Lower leg skin (tissue), 4 donors: ENCODE data around the gene TIRAP. TPM values are rescaled to one million over a fixed set of nuclear protein-coding genes. Genes with fewer than 3 reads are reported as not detected.

Experiments used
- DNase-seq, 2 donors: peaks; one replicate each; pipeline ENCODE4 v3.0.0-alpha.2; 2019; ENCODE audit warnings: low spot score in 2 of 2
- H3K4me3 ChIP-seq: fragments of 200-600 bp; sonication (generic); 2 replicates; pipeline ENCODE4 v1.5.1; 2017; ENCODE audit warnings: mild to moderate bottlenecking, low read depth; ENCODE audit not compliant: poor library complexity, severe bottlenecking
- CTCF ChIP-seq, 3 donors: fragments of 450-650 bp; IDR thresholded peaks; one replicate each; pipeline ENCODE4 v1.5.1; 2016; ENCODE audit warnings: antibody characterized with exemption in 3 of 3, mild to moderate bottlenecking in 3 of 3, moderate library complexity in 2 of 3
- POLR2A ChIP-seq, 2 donors: fragments of 450-650 bp; IDR thresholded peaks; one replicate each; pipeline ENCODE4 v1.6.1; 2016 to 2017; ENCODE audit warnings: antibody characterized with exemption in 2 of 2, mild to moderate bottlenecking in 1 of 2, moderate library complexity in 1 of 2
- WGBS, 2 donors: methylation state at CpG; one replicate each; pipeline ENCODE4 v1.1.5; 2018; 5-methylcytosine and 5-hydroxymethylcytosine counted together
- intact Hi-C: fragments of 100-400 bp; cut with DNase I; formaldehyde crosslinking; loops from one replicate; pipeline ENCODE4 v1.15.0; 2023; ENCODE audit warnings: low total_unique reads
- total RNA-seq, 4 donors: library from RNA; depleted of rRNA; stranded (reverse); fragments of >200 nt; gene quantifications; one replicate each; pipeline ENCODE4 v1.1.0, GENCODE V29; 2016

Gene TIRAP
- total RNA-seq, 4 donors from 2014 or later, result 13.2 to 16.8 (median 15.3) TPM

- no peak for TF ChIP-seq POLR2A (IDR thresholded peaks at IDR 0.05)
- no peak for TF ChIP-seq CTCF (IDR thresholded peaks at IDR 0.05)
- 12 to 15% methylated on average over 14 of the region's 14 CpGs for WGBS, 2 donors
These were observed 35.1 kb downstream of the TIRAP start for GRCh38 chr11:126317756-126318573.

DNA sequence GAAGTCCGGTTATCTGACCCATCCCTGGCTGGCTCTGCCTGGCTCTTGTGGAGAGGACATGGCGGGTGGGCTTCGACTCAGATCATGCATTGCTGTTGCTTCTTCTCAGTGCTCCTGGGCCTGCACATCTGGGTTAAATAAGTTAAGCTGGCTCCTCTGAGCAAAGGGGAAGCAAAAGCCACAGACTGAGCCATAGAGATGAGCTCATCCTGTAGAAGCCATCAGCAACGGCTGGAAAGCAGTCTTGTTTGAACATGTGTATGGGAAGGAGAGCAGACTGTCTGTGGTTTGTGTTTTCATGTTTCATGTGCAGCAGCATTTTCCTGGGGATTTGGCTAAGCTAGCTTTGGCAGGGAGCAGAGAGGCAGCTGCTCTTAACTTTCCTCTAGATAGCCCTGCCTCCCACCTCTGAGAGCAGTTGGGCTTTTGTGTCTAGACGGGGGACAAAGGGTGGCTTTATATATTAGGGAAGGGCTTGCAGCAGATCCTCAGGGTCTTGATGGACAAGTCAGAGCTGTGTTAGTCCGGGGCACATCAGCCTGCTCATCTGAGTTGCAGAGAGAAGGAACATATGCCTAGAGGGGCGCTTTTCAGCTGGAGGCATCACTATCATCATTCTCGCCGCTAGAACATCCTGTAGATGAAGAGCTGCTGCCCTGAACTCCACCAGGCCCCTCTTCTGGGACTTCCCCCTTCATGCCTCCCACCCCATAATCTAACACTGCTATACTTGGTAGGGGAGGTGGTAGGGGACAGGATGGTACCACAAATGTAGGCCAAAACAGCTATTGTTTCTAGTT lies 35.9 kb downstream of the TIRAP start:
- intact Hi-C loops, result no loop called here
- WGBS, 2 donors, result 14 to 21% methylated on average over 7 to 9 of the region's 9 CpGs
- DNase-seq, result peak in 1 of 2 donors; percentile 68
- no peak overlapping the region for H3K4me3 ChIP-seq
- TF ChIP-seq POLR2A (IDR thresholded peaks at IDR 0.05) (no peak), CTCF (IDR thresholded peaks at IDR 0.05) (no peak)

More at GRCh38 chr11:126317756-126318573, 35.1 kb downstream of the TIRAP start:
- DNase-seq, result peak; percentile 76 to 95
- no peak overlapping the region for H3K4me3 ChIP-seq
- intact Hi-C loops, result no loop called here

DNA sequence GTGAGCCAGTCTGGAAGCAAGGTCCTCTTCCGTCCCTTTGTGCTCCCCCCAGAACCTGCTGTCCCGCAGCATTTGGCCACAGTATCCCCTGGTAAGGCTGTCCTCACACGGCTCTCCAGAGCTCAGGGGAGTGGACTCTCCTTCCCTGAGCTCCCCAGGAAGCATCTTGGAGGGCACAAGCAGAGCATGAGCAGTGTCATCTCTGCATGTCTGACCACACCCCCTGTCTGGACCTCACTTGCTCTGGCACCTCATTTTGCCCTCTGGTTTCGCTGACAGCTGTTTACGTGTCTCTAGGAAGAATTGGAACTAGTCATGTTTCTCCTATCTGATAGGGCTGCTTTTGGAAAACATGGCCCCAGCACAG lies 36.5 kb downstream of the TIRAP start:
- no peak for TF ChIP-seq POLR2A (IDR thresholded peaks at IDR 0.05)
- no peak overlapping the region for H3K4me3 ChIP-seq
- intact Hi-C loops, result no loop called here
- WGBS, 2 donors, result 38 to 41% methylated on average over 5 of the region's 5 CpGs
- DNase-seq, result no peak

DNA sequence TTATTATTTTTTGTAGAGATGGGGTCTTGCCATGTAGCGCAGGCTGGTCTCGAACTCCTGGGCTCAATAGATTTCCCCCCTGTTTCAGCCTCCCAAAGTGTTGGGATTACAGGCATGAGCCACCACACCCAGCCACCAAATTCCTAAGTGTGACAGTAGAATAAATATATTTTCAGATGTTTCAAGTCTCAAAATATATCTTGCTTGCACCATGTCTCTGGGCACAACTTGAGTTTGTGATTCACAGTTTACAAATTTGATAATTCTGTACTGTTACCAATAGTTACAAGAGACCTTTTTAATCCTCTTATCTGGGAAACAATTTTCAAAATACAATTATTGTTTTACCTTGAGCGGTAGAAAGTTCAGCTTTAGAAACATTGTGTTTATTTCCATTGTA lies 40.1 kb downstream of the TIRAP start:
- TF ChIP-seq POLR2A (IDR thresholded peaks at IDR 0.05) (no peak), CTCF (IDR thresholded peaks at IDR 0.05) (no peak)
- H3K4me3 ChIP-seq, result no peak overlapping the region
- no peak for DNase-seq
- intact Hi-C loops, result no loop called here
- 94 to 95% methylated on average over 3 of the region's 3 CpGs for WGBS, 2 donors

DNA sequence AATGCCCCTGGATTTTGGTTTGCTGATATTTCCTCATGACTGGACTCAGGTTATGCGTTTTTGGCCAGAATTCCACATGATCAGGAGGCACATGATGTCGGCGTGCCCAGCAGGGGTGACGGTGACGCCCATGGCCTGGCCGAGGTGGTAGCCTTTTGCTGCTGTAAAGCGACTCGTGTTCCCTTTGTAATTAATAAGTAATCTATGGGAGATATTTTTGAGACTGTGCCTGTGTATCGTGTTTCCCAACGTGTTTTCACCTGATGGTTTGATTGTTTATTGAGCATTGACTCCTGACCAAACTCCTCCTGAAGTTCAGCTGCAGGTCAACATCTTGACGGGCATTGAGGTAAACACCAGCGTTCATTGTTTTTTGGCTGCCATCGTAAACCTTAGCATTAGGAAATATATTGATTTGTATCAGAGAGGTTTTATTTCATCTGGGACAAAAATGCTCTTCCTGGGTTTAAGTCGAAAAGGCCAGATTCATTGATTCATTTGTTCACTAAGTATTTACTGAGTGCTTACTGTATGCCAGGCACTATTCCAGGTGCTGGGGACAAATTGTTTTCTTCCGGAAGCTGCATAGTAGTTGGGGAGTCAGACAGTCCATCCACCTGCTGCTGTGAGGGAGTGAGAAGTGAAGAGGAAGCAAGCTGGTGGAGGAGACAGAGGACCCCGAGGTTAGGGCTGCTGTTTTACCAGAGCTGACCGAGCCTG lies 44.5 kb downstream of the TIRAP start:
- no peak for TF ChIP-seq POLR2A (IDR thresholded peaks at IDR 0.05)
- no peak for TF ChIP-seq CTCF (IDR thresholded peaks at IDR 0.05)
- intact Hi-C loops, result no loop called here
- WGBS, 2 donors, result 90 to 94% methylated on average over 17 of the region's 17 CpGs
- DNase-seq, result no peak
- no peak overlapping the region for H3K4me3 ChIP-seq

DNA sequence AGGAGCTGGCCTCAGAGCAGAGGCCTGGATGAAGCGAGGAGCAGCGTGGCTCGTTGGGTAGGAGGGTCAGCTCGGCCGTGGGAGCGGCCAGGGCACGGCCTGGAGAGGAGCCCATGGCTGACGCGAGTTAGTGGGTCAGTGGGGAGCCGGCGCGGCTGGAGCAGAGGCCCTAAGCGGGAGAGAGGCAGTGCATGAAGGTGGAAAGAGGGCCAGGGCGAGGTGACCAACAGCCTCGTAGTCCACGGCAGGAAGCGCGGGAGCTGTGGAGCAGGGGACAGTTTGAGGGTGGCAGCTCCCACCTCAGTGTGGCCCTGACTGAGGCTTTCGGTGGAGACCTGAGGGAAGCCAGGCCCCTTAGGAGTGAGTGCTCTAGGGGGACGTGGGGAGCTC lies 45.1 kb downstream of the TIRAP start:
- DNase-seq, result no peak
- intact Hi-C loops, result no loop called here
- WGBS, 2 donors, result 89 to 90% methylated on average over 20 of the region's 20 CpGs
- TF ChIP-seq POLR2A (IDR thresholded peaks at IDR 0.05) (no peak), CTCF (IDR thresholded peaks at IDR 0.05) (no peak)
- no peak overlapping the region for H3K4me3 ChIP-seq
